Vagina (tissue), 2 donors: ENCODE measurements around the gene MEX3A.

ENCODE experiments used
- CTCF ChIP-seq, 3 experiments: fragments of 450-650 bp in 2 of 3; fragments of 200-600 bp in 1 of 3; sonication (generic) in 1 of 3; IDR thresholded peaks; one replicate each; pipeline ENCODE4 v1.5.1; 2017 to 2019; ENCODE audit warnings: antibody characterized with exemption in 3 of 3, mild to moderate bottlenecking in 2 of 3, moderate library complexity in 2 of 3
- POLR2A ChIP-seq, 2 donors: fragments of 450-650 bp; IDR thresholded peaks; one replicate each; pipeline ENCODE4 v1.6.1; 2017; ENCODE audit warnings: antibody characterized with exemption in 2 of 2, mild to moderate bottlenecking in 2 of 2, moderate library complexity in 2 of 2
- POLR2AphosphoS5 ChIP-seq, 2 donors: sonication (generic); formaldehyde crosslinking; IDR thresholded peaks; one replicate each; pipeline ENCODE4 v1.9.0; 2017; ENCODE audit warnings: antibody characterized with exemption in 2 of 2, mild to moderate bottlenecking in 2 of 2, low read depth in 1 of 2; ENCODE audit not compliant: insufficient read depth in 1 of 2

GRCh38 chr1:156095906-156096508 is 13.7 kb upstream of the MEX3A start:
- TF ChIP-seq CTCF (IDR thresholded peaks at IDR 0.05) = no peak
- TF ChIP-seq POLR2A (IDR thresholded peaks at IDR 0.05) = no peak
- TF ChIP-seq POLR2AphosphoS5 (IDR thresholded peaks at IDR 0.05; ENCODE audit: insufficient read depth in 1 of 2, low read depth in 1 of 2) = no peak
